ENCODE measurements around the gene GIT1.

GIT1 gene

GRCh38 chr17:29589524-29590410 lies at the start of gene GIT1:
Gene GIT1 (minus strand): TSS chr17:29589648. CDS start chr17:29589378, 270 bp downstream.
- DNase-seq, result peak in 12 of 14 donors; percentile 64 to 88 (median 72)

GRCh38 chr17:29633886-29634285 lies 44.4 kb upstream of the GIT1 start:
- DNase-seq, result no peak

- no peak for DNase-seq
Observed at GRCh38 chr17:29630630-29631193, 41.3 kb upstream of the GIT1 start.

GRCh38 chr17:29629839-29630238 lies 40.4 kb upstream of the GIT1 start:
- no peak for DNase-seq

GRCh38 chr17:29628644-29629043 lies 39.2 kb upstream of the GIT1 start:
- peak in 1 of 14 donors; percentile 32 for DNase-seq

GRCh38 chr17:29627951-29628350 lies 38.5 kb upstream of the GIT1 start:
- no peak for DNase-seq

GRCh38 chr17:29625037-29625750 lies 35.7 kb upstream of the GIT1 start:
- peak in 8 of 14 donors; percentile 20 to 55 (median 40) for DNase-seq

- DNase-seq, result no peak
Observed at GRCh38 chr17:29624586-29624985, 35.1 kb upstream of the GIT1 start.

GRCh38 chr17:29623283-29623647 lies 33.8 kb upstream of the GIT1 start:
- DNase-seq, result no peak

- peak in 7 of 14 donors; percentile 16 to 42 (median 30) for DNase-seq
Observed at GRCh38 chr17:29622337-29623282, 33.2 kb upstream of the GIT1 start, which contains the start of gene CORO6. Gene CORO6 (minus strand): TSS chr17:29622912. CDS start chr17:29621421, 1,491 bp downstream.

GRCh38 chr17:29621751-29622194 lies 32.3 kb upstream of the GIT1 start:
- DNase-seq, result no peak

- DNase-seq, result no peak
Observed at GRCh38 chr17:29620779-29621500, 31.5 kb upstream of the GIT1 start.

- DNase-seq, result no peak
Observed at GRCh38 chr17:29620271-29620670, 30.8 kb upstream of the GIT1 start.

- no peak for DNase-seq
Observed at GRCh38 chr17:29619251-29619650, 29.8 kb upstream of the GIT1 start.

GRCh38 chr17:29618272-29619065 lies 29.0 kb upstream of the GIT1 start:
- DNase-seq, result no peak

GRCh38 chr17:29617481-29618271 lies 28.2 kb upstream of the GIT1 start:
- DNase-seq, result peak in 12 of 14 donors; percentile 26 to 75 (median 54)

GRCh38 chr17:29617125-29617480 lies 27.7 kb upstream of the GIT1 start:
- DNase-seq, result peak in 10 of 14 donors; percentile 9 to 79 (median 64)

GRCh38 chr17:29616300-29617048 lies 27.0 kb upstream of the GIT1 start:
- peak in 1 of 14 donors; percentile 60 for DNase-seq
